Ishikawa (cell line): Measurements from ENCODE around the gene CPNE2.
A peak's percentile ranks its signal among the peaks of the same experiment; 100 is the strongest.

ENCODE experiments used
- CEBPB ChIP-seq: IDR thresholded peaks from 2 replicates; pipeline ENCODE4 v1.6.1; 2012
- CREB1 ChIP-seq: IDR thresholded peaks from 2 replicates; pipeline ENCODE4 v1.6.1; 2012; ENCODE audit warnings: low read depth
- EGR1 ChIP-seq: IDR thresholded peaks from 2 replicates; pipeline ENCODE4 v1.6.1; 2012
- EP300 ChIP-seq: IDR thresholded peaks from 2 replicates; pipeline ENCODE4 v1.6.1; 2012; ENCODE audit warnings: borderline replicate concordance
- FOXM1 ChIP-seq: IDR thresholded peaks from 2 replicates; pipeline ENCODE4 v1.6.1; 2012; ENCODE audit warnings: low read depth, borderline replicate concordance
- NFIC ChIP-seq: IDR thresholded peaks from 2 replicates; pipeline ENCODE4 v1.6.1; 2012
- RAD21 ChIP-seq: IDR thresholded peaks from 2 replicates; pipeline ENCODE4 v1.6.1; 2012; ENCODE audit warnings: low read depth
- TAF1 ChIP-seq: IDR thresholded peaks from 2 replicates; pipeline ENCODE4 v1.6.1; 2012; ENCODE audit warnings: low read depth, mild to moderate bottlenecking
- TCF12 ChIP-seq: IDR thresholded peaks from 2 replicates; pipeline ENCODE4 v1.6.1; 2012; ENCODE audit warnings: low read depth
- TEAD4 ChIP-seq: IDR thresholded peaks from 2 replicates; pipeline ENCODE4 v1.6.1; 2012
- YY1 ChIP-seq: IDR thresholded peaks from 2 replicates; pipeline ENCODE4 v1.6.1; 2012; ENCODE audit warnings: low read depth
- ZBTB7A ChIP-seq: IDR thresholded peaks from 2 replicates; pipeline ENCODE4 v1.6.1; 2012; ENCODE audit warnings: low read depth
- TF ChIP-seq, protein P1 (sequence below): IDR thresholded peaks from 2 replicates; pipeline ENCODE4 v1.6.1; 2012
- TF ChIP-seq, protein P2 (sequence below): IDR thresholded peaks from 2 replicates; pipeline ENCODE4 v1.6.1; 2012; ENCODE audit warnings: low read depth, mild to moderate bottlenecking
- TF ChIP-seq, protein P3 (sequence below): IDR thresholded peaks from 2 replicates; pipeline ENCODE4 v1.6.1; 2012

Gene CPNE2

DNA sequence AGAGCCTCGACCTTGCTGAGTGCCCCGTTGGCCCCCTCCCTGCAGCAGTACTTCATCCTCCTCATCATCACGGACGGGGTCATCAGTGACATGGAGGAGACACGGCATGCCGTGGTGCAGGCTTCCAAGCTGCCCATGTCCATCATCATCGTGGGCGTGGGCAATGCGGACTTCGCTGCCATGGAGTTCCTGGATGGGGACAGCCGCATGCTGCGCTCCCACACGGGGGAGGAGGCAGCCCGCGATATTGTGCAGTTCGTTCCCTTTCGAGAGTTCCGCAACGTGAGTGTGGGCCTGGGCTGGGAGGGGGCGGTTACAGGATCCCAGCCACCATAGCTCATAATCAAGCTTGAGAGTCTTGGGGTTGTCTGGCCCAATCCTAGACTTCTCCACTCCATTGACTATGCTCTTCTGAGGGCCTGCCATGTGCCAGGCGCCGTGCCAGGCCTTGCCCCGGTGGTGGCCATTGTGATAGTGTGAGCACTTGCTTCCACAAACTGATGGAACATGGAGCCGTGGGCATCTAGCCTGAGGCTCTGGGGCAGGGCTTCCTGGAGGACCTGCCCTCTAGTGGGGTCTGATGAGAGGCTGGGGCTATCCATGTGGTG, 53.8 kb downstream of the CPNE2 start:
- TF ChIP-seq ZBTB7A (no peak), TAF1 (no peak), NFIC (no peak), FOXM1 (no peak), EP300 (no peak), EGR1 (no peak), CREB1 (no peak), CEBPB (no peak), RAD21 (no peak), TCF12 (no peak), YY1 (no peak)
- TF ChIP-seq, protein P1, sequence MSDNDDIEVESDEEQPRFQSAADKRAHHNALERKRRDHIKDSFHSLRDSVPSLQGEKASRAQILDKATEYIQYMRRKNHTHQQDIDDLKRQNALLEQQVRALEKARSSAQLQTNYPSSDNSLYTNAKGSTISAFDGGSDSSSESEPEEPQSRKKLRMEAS = no peak
- TF ChIP-seq, protein P2, sequence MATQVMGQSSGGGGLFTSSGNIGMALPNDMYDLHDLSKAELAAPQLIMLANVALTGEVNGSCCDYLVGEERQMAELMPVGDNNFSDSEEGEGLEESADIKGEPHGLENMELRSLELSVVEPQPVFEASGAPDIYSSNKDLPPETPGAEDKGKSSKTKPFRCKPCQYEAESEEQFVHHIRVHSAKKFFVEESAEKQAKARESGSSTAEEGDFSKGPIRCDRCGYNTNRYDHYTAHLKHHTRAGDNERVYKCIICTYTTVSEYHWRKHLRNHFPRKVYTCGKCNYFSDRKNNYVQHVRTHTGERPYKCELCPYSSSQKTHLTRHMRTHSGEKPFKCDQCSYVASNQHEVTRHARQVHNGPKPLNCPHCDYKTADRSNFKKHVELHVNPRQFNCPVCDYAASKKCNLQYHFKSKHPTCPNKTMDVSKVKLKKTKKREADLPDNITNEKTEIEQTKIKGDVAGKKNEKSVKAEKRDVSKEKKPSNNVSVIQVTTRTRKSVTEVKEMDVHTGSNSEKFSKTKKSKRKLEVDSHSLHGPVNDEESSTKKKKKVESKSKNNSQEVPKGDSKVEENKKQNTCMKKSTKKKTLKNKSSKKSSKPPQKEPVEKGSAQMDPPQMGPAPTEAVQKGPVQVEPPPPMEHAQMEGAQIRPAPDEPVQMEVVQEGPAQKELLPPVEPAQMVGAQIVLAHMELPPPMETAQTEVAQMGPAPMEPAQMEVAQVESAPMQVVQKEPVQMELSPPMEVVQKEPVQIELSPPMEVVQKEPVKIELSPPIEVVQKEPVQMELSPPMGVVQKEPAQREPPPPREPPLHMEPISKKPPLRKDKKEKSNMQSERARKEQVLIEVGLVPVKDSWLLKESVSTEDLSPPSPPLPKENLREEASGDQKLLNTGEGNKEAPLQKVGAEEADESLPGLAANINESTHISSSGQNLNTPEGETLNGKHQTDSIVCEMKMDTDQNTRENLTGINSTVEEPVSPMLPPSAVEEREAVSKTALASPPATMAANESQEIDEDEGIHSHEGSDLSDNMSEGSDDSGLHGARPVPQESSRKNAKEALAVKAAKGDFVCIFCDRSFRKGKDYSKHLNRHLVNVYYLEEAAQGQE = no peak
- TF ChIP-seq, protein P3, sequence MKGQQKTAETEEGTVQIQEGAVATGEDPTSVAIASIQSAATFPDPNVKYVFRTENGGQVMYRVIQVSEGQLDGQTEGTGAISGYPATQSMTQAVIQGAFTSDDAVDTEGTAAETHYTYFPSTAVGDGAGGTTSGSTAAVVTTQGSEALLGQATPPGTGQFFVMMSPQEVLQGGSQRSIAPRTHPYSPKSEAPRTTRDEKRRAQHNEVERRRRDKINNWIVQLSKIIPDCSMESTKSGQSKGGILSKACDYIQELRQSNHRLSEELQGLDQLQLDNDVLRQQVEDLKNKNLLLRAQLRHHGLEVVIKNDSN = no peak

DNA sequence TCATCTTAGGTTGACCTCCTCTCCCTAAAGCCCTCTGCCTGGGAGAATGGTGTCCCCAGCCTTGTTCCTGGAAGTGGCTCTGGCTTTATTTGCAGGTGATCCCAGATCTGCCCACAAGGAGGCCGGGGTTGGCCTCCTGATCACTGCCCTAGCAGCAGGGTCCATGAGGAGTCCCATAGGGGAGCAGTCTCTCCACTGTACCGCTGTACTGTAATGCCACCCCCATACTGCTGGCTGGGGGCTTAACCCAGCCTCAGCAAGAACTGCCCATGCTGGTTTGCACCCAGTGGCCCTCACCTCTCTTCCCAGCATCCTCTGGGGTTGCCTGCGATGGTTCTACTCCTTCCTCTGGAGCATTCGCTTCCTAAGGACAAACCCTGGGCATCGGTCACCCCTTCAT, 54.4 kb downstream of the CPNE2 start:
- TF ChIP-seq TAF1 (no peak), YY1 (no peak), TCF12 (no peak), TEAD4 (no peak), RAD21 (no peak)
- TF ChIP-seq, protein P1 = 0 out of 2 replicates have a peak, but pooled peaks have one; percentile 1

DNA sequence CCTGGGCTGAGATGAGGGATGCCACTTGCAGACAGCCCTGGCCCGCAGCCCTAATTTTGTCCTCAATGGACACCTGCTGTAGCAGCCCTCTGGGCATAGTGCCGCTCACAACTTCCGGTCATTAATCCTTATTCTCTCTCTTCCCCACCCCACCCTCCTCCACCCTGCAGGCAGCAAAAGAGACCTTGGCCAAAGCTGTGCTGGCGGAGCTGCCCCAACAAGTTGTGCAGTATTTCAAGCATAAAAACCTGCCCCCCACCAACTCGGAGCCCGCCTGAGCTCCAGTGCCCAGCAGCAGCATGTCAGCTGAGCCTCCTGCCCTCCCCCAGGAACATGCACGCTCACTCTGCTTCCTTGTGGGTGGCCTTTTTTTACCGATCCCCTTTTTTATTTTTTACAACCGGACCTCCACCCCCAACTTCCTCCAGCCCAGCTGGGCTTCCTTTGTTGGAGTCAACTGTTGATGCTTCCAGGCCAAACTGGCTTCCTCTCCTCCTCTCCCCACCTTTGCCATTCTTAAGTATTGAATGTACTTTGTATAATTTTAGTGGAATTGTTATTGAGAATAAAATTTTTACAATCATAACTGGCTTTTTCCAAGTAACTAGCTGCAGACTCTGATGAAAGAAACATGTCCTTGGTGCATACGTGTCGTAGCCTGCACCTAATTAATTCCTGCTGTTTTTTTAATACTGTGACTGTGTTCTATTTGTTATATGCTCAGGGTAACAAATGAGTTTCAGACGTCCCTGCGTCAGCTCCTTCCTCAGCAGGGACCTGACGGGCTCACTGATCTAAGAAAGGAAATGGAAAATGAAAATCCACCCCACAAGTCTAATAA, 55.2 kb downstream of the CPNE2 start:
- TF ChIP-seq EGR1 = 0 out of 2 replicates have a peak, but pooled peaks have one; percentile 12
- TF ChIP-seq TEAD4 = 0 out of 2 replicates have a peak, but pooled peaks have one; percentile 40
- TF ChIP-seq CREB1 = 0 out of 2 replicates have a peak, but pooled peaks have one; percentile 7
- peak; percentile 13; the same call in 1 of the 2 replicates for TF ChIP-seq RAD21
- TF ChIP-seq EP300 = peak; percentile 70; the same call in 1 of the 2 replicates
- no peak for TF ChIP-seq TAF1
- TF ChIP-seq, protein P1 = peak; percentile 25; the same call in 1 of the 2 replicates
- TF ChIP-seq, protein P2 = no peak
- peak; percentile 62; the same call in 1 of the 2 replicates for TF ChIP-seq TCF12
- TF ChIP-seq FOXM1 = no peak
- no peak for TF ChIP-seq CEBPB
- TF ChIP-seq YY1 = no peak
- TF ChIP-seq ZBTB7A = no peak
- TF ChIP-seq, protein P3 = peak; percentile 38
- no peak; the same call in none of the 2 replicates for TF ChIP-seq NFIC

DNA sequence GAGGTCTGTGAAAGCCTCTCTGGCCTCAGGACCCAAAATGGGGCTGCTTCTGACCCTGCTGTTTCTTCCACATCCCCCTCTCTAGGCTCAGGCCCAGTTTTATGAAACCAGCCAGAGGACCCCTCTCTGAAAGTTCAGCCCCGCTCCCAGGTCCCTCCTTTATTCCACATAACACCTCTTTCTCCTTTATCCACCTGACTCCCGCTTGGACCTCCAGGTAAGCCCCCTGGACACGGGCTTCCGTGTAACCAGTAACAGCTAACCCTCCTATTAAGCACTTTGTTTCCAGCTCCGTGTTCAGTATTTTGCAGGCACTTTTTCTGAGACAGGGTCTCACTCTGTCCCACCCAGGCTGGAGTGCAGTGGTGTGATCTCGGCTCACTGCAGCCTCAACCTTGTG, 56.1 kb downstream of the CPNE2 start:
- no peak for TF ChIP-seq FOXM1
- no peak for TF ChIP-seq ZBTB7A
- TF ChIP-seq, protein P2 = no peak
- TF ChIP-seq TEAD4 = no peak
- TF ChIP-seq RAD21 = no peak
- TF ChIP-seq, protein P1 = no peak
- TF ChIP-seq, protein P3 = no peak
- no peak for TF ChIP-seq TAF1
- TF ChIP-seq EP300 = no peak
- TF ChIP-seq NFIC = no peak
- TF ChIP-seq CREB1 = no peak
- TF ChIP-seq CEBPB = no peak
- no peak for TF ChIP-seq TCF12
- no peak for TF ChIP-seq EGR1
- no peak for TF ChIP-seq YY1
